NOMO-1 (cell line): ENCODE data around the gene TBL3.
A peak's percentile ranks its signal among the peaks of the same experiment; 100 is the strongest.

Experiments
- DNase-seq, 2 experiments: peaks; one replicate each; lab custom pipeline; 2025; ENCODE audit not compliant: unreplicated experiment in 2 of 2; lab: John Stamatoyannopoulos, UW

TBL3 gene

DNA sequence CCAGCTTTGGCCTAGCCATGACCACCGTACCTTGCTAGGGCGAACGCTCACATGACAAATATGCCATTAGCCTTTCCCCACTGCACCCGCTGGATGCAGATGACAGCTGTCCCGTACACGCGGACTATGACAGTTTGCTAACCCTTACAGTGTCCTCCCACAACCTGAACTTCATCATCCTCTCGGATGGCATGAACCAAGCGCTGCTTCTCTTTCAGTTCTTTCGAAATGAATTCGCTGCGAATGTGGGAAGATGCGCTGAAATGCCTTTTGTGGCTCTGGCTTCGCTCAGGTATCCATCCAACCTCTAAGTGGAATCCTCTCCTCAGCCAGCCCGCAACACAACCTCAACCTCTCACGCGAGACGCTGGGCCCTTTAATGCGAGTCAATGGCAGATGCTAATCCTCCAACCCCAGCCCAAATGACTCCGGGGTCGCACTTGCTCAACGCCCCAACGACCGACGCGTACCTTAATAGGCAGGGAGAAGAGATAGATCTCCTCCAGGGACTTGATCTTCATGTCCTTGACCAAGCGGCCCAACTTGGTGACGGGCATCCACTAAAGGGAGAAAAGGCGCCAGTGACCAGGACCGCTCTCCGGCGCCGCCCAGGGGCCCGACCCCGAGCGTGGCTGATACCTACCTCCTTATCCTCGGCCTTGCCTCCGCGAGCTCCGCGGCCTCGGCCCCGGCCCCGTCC is 7.9 kb upstream of the TBL3 start:
- no peak for DNase-seq

DNA sequence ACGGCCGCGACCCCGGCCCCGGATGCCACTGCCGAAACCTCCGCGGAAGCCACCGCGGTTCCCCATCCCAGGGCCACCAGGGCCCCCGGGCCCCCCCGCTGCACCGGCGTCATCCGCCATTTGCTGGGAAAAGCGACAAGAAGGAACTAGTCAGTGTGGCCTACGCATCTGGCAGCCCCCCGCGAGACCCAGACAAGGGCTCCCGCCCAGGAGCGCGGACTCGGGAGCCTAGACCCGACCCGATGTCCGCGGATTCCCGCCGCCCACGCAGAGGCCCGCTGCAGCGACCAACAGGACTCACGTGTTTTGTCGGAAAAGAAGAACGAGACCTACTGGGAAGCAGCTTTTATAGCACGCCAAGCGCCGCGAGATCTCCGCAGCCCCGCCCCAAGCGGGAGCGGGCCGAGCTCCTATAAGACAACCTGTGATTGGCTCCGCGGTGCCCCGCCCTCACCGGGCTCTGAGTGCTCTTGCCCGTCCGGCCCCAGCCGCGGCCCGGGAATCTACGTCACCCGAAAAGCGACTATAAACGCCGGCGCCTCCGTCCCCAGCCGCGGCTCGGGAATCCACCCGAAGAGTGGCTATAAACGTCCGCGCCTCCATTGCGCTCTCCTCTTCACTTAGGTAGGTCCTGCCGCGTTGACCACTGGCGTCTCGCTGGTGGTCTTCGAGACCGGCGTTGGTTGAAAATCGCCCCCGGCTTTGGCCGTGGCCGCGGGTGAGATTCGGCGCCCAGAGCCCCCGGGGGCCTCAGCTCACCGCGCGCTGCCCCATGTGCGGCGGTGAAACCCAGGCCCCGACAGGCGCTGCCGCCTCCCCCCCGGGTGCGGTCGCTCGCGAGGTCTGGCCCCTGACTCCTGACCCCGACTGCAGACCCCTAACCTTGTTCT is 7.1 kb upstream of the TBL3 start, which contains the start of gene RPS2:
Gene RPS2 (minus strand): TSS at position 321 of the 890 bp plus-strand sequence. CDS start 201 bp downstream, at position 120.
- peak; percentile 98 to 99 for DNase-seq

DNA sequence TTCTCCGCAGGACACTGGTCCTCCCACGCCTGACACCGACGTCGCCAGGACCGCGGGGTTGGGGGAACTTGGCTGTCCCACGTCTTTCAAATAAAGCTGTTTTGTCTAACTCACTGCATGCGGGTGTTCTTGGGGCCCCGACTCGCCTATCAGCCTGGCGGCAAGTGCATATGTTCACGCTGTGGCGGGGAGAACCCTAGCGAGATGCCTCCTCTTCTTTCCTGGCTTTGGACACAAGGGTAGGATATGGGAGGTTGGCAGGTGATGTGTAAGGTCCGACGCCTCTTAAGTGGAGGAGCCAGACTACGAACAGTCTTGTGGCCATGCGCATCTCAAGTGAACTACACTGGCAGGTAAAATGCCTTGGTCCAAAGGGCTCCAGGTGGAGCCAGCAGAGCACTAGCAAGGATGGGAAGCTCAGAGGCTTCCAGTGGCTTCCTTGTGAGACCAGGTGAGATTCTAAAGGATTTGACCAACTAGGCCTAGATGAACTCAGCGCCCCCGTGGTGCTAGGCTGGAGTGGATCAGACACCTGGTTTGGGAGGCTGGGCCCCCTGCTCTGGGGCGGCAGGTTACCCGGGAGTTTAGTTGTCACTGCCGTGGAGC is 6.4 kb upstream of the TBL3 start:
- no peak for DNase-seq

DNA sequence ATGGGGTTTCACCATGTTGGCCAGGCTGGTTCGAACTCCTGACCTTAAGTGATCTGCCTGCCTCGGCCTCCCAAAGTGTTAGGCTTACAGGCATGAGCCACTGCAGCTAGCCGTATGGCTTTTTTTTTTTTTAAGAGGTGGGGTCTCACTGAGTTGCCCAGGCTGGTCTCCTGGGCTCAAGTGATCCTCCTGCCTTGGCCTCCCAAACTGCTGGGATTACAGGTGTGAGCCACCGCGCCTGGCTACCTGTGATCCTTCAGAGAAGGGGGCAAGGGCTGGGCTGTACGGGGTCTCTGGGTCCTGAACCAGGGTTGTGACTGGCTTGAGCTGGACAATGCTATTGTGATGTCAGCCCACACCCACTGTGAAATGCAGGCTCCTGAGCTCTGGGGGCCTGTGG is 5.4 kb upstream of the TBL3 start, which contains the start of gene RNF151:
Gene RNF151 (plus strand): TSS at position 397 of the 400 bp plus-strand sequence. CDS start 26 bp downstream, outside the sequence.
- no peak for DNase-seq

DNA sequence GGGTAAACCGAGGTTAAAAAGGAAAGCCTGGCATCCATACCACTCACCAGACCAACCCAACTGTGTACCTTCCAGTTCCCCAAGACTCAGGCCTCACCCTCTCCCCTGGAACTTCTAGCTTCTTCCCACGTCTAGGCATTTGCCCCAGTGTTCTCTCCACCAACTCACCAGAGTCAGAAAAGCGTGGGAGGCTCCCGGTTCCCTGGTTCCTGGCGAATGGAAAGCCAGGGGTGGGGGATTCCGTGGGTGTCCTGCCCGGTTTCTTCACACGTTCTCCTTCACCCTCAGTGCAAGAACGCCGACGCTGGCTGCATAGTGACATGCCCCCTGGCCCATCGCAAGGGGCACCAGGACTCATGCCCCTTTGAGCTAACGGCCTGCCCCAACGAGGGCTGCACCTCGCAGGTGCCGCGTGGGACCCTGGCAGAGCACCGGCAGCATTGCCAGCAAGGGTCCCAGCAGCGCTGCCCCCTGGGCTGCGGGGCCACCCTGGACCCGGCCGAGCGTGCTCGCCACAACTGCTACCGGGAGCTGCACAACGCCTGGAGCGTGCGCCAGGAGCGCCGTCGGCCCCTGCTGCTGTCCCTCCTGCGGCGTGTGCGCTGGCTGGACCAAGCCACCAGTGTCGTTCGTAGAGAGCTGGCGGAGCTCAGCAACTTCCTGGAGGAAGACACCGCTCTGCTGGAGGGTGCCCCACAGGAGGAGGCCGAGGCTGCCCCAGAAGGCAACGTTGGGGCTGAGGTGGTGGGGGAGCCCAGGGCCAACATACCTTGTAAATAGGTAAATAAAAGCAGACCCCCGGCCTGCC is 3.5 kb upstream of the TBL3 start:
- DNase-seq: no peak

DNA sequence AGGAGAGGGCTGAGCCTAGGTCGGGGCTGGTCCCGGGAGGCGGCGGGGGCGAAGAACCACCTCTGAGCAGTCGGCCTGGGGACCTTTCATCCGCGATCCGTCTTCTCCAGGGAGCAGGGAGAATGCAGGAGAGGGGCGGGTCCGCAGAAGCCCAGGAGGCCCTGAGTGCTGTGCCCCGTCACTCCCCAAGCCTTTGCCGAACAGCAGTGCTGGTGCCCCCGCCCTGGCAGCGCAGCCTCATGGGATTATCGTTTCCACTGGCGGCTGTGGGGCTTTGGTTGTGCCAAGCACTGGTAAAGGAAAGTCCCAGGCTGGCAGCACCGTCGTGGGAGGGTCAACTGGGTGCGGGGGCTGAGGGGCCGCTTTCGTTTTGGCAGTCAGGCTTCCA is 631 bp downstream of the TBL3 start:
- DNase-seq: no peak

DNA sequence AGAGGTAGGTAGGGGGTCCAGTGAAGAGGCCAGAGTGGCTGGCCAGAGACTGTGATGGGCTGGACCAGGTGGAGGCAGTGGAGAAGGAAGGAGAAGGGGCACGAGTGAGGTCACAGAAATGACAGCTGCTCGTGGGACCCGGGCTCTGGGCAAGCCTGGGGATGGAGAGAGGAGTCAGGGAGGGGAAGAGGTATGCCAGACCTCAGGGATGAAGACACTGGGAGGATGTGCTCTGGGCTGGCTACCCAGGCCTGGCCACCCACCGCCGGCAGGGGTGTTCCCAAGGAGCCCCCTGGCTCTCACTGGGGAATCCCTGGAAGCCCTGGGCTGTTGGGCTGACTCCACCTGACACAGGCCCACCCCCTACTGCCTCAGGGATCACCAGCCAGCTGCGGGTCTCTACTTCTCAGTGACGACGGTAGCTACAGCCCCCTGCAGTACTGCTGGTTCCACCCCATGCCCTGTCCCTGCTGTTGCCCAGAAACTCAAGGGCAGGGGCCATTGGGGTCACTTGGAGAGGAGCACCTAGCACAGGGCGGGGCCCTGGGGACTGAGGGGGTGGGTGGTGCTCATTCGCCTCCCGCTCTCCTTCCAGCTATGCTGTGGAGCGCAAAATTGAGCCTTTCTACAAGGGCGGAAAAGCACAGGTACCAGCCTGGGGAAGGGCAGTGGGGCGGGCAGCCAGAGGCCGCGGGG is 1.8 kb downstream of the TBL3 start:
- DNase-seq: no peak

DNA sequence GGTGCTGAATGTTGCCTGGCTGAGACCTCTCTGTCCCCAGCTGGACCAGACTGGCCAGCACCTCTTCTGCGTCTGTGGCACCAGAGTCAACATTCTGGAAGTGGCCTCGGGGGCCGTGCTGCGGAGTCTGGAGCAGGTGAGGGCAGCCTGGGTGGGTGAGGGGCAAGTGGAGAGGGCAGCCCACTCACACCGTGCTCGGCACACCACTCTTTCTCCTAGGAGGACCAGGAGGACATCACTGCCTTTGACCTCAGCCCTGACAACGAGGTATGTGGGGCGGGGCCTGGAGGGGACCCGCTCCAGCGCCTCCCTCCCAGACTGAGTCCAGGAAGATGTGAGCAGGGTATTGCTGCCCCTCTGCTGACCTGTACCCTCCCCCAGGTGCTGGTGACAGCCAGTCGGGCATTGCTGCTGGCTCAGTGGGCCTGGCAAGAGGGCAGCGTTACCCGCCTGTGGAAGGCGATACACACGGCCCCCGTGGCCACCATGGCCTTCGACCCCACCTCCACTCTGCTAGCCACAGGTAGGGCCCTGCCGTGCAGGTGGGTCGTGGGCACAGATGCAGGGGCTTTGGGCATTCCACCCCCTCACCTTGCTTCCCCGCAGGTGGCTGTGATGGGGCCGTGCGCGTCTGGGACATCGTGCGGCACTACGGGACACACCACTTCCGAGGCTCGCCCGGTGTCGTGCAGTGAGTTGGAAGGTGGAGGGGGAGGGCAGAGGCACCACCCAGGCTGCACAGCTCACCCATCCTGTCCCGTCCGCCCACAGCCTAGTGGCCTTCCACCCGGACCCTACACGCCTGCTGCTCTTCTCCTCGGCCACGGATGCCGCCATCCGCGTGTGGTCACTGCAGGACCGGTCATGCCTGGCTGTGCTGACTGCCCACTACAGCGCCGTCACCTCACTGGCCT is 2.6 kb downstream of the TBL3 start:
- no peak for DNase-seq

DNA sequence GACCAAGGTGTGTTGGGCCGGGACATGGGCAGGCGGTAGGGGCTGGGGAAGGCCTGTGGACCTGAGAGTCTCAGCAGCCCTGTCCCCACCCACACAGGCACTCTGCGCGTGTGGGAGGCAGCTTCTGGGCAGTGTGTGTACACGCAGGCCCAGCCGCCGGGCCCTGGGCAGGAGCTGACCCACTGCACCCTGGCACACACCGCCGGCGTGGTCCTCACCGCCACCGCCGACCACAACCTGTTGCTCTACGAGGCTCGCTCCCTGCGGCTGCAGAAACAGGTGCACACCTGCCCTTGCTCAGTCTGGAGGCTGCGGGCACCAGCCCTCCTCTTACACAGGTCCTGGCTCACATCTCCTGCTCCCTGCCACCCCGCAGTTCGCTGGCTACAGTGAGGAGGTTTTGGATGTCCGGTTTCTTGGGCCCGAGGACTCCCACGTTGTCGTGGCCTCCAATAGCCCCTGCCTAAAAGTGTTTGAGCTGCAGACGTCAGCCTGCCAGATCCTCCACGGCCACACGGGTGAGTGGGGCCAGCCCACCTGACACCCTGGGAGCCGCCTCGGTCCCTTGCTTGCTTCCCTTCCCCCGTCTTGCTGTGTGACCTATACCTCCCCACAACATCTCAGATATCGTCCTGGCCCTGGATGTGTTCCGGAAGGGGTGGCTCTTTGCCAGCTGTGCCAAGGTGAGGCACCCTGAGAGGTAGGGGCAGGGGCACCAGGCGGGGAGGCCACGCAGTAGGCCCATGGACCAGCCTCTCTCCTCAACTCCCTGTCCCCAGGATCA is 3.8 kb downstream of the TBL3 start:
- no peak for DNase-seq

DNA sequence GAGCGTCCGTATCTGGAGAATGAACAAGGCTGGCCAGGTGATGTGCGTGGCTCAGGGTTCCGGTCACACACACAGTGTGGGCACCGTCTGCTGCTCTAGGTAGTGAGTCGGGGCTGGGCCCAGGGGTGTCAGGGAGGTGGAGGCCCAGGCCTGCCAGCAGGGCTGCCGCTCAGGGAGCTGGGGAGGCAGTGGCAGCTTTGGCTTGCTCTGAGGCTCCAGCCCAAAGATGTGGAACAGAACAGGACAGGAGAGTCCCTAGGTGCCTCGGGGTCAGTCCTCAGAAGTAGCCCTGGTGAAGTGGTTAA is 4.3 kb downstream of the TBL3 start:
- DNase-seq: no peak

DNA sequence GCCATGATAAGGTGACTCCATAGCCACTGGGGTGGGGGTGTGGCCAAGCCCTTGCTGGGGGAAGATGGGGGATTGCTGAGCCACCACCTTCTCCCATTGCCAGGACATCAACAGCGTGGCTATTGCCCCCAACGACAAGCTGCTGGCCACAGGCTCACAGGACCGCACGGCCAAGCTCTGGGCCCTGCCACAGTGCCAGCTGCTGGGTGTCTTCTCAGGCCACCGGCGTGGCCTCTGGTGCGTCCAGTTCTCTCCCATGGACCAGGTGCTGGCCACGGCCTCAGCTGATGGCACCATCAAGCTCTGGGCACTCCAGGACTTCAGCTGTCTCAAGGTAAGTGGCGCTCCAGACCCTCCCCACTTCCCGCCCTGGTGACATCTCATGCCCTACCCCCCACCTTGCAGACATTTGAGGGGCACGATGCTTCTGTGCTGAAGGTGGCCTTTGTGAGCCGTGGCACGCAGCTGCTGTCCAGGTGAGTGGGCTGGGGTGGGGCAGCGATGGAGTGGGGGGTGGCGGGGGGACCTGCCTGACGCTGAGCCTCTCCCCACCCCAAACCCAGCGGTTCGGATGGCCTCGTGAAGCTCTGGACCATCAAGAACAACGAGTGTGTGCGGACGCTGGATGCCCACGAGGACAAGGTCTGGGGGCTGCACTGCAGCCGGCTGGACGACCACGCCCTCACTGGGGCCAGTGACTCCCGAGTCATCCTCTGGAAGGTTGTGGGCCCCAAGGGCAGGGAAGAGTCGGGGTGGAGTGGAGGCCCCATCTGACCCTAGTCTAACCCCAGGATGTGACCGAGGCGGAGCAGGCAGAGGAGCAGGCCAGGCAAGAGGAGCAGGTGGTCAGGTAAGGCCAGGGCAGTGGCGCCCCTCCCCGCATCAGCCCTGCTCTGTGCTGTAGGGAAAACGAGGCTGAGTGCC is 5.4 kb downstream of the TBL3 start:
- no peak for DNase-seq

DNA sequence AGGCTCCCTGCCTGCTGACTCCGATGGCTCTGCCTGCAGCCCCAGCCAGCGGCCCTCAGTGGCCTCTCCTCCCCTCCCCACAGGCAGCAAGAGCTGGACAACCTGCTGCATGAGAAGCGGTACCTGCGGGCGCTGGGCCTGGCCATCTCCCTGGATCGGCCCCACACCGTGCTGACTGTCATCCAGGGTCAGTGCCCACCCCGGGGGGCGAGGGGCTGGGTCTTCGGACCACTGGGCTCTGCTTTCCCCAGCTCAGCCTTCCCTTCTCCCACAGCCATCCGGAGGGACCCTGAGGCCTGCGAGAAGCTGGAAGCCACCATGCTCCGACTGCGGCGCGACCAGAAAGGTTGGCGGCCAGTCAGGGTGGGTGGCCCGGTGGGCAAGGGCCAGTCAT is 6.0 kb downstream of the TBL3 start:
- no peak for DNase-seq

DNA sequence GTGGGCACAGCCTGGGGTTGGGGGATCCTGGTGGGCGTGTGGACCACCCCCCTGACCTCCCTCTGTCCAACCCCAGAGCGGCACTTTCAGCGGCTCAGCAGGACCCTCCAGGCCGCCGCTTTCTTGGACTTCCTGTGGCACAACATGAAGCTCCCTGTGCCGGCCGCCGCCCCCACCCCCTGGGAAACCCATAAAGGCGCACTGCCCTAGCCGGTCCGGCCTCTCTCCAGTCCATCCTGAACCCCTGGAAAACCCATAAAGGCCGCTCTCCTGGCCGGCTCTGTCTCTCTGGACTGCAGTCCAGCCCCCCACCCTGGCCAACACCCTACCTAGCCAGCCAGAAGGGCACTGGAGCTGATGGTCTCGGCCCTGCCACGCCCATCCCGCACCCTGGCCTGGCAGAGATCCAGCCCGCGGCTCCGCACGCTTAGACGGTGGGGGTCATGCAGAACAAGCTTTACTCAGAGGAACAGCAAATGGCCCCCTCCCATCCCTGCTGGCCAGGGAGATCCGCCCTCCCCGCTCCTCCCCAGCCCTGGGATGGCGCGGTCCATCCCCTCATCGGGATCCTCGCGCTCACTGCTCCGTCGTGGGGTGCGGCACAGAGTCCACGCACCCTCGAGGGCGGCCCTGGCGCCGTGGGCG is 6.7 kb downstream of the TBL3 start:
- no peak for DNase-seq

DNA sequence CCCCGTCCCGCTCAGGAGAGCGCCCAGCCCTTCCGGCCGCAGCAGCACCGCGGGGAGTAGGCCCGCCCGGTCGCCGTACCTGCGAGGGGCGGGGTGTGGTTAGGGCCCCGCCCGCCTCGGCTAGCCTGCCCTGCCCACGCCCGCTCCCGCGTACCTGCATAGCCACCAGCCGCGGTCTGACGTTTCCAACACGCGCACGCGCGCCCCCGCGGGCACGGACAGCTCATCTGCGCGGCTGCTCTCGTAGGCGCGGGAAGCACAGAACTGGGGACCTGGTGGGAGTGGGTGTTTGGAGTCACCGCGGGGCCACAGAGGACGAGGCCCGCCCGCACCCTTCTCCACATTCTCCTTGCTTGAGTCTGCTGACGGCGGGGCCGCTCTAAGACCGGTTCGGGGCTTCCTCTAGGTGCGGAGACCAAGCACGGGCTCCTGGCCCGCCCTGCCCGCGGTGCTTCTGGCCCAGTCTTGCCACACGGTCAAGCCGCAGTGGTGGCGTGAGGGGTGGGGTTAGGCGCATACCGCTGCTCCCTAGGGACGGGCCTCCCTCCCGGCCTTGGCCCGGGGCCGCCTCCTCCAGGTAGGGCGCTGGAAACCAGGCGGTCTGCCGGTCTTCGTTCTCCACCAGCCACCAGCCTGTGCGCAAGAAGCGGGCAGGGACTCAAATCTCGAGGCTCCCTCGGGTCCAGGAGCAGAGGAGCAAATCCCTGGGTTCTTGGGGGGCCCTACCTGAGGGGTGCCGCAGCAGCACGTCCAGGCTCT is 7.6 kb downstream of the TBL3 start:
- no peak for DNase-seq

DNA sequence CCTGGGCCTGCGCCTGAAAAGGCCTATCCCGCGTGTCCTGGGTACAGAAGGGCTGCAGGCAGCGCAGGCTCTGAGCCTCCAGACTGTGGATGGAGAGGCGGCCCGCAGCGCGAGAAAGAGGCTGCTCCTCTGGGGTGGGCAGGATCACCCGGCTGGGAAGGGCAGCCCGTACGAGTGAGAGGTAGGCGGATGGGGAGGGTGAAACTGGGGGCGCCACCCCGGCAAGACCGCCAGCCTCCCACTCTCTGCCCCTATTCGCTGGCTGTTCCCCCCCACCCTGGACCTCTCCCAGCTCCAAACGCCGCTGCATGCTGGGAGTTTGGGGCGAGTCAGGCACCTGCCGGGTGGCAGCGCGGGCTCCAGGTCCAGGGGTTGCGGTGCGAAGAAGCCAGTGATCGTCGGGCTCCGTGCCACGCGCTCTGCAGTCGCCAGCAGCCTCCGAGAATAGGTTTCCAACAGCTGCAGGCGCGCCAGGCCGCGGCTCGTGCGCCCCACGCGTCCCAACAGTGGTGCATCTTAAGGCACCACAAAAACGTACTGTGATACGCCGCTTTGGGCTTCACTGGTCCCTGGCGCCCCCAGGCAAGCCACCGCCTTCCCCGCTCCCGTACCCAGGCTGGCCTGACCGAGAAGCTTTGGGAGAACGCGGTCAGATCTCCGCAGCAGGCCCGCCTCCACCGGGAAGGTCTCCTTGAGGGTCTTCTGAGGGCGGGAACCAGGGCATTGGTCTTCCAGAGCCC is 8.3 kb downstream of the TBL3 start:
- DNase-seq: no peak

DNA sequence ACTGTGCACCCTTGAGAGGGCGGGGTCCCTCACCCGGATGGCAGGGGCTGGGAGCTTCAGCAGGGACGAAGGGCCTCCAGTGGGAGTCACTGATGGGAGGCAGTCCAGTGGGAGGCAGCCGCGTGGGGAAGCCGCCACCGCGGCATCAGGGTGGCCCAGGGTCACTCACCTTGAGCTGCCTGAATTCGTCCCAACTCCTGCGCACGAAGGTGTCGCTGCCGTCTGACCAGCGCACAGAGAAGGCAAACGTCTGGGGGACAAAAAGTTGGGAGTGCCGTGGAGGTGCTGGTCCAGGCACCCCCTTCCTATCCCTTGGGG is 8.9 kb downstream of the TBL3 start:
- DNase-seq: no peak
